ENCODE data around the gene APIP.

- no peak for TF ChIP-seq CTCF (IDR thresholded peaks at IDR 0.05)
- no peak for TF ChIP-seq POLR2AphosphoS5 (IDR thresholded peaks at IDR 0.05)
- no peak for TF ChIP-seq POLR2A (IDR thresholded peaks at IDR 0.05)
Observed at GRCh38 chr11:34855754-34856095, 60.5 kb downstream of the APIP start.

Data from sigmoid colon (tissue), 4 donors.